ENCODE data around the gene ADAM12.

The ADAM12 gene

DNA sequence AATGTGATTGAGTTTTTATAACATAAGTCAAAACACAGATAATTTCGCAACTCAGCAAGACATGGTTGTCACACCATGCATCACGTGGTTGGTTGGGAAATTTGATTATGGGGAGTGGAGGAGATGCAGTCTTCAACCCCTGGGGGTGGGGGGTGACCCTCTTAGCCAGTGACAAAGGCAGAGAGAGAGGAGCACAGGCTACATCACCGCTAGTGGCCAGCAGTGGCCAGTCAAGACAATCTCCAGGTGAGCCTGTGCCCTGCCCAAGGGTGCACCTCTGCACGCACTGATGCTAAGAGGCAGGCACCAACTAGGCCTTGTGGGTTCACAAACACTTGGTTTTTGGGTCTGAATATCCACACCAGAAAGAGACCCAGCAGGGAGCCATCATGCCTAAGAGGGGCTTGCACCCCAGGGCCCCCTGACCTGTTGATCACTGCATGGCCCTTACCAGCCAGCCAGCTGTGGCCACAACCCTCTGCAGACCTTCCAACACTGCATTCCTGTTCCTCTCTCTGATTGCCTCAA is 247.5 kb downstream of the ADAM12 start:
- DNase-seq (ENCODE audit: low spot score): no peak

DNA sequence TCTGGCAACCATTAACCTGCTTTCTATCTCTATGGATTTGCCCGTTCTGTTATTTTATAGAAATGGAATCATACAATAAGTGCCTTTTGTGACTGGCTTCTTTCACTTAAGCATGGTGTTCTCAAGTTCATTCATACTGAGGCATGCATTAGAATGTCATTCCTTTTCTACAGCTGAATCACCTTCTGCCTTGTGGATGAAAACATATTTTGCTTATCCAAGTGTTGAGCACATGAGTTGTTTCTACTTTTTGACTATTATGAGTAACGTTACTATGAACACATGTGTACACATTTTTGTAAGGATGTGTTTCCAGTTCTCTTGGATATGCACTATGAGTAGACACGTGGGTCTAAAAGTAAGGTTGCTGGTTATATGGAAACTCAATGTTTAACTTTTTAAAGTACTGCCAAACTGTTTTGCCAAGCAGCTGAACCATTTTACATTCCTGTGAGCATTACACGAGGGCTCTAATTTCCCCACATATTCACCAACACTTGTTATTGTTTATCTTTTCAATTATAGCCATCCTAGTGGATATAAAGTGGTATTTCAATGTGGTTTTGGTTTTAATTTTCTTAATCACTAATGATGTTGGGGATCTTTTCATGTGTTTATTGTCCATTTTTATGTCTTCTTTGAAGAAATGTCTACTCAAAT is 250.6 kb downstream of the ADAM12 start:
- DNase-seq (ENCODE audit: low spot score): no peak

DNA sequence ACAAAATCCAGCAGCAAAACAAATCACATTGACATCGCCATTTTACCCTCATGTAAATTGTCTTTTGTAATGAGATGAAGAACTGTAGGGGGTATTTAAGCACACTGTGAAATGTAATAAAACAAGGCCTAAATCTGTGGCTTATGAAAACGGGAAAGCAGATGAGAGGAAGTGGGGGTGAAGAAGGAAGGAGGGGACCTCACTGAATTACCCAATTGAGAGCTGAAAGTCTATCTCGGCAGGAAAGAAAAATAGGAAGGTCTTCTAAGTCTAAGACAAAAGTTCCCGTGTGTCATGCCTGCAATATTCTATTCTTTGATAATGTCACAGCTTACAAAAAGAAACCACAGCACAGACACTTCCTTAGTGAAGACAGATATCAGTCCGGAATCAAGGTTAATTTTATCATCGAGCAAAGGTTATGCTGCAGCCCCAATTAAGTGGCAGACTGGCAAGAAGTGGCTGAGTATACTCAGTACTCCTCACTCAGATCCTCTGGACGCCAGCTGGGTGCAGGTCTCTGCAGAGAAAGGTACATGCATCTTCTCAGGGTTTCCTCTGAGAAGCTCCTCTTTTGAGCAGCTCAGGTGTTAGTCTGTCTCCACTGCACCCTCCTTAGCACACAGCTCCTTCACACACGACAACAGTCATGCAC is 252.2 kb downstream of the ADAM12 start:
- DNase-seq (ENCODE audit: low spot score): no peak

DNA sequence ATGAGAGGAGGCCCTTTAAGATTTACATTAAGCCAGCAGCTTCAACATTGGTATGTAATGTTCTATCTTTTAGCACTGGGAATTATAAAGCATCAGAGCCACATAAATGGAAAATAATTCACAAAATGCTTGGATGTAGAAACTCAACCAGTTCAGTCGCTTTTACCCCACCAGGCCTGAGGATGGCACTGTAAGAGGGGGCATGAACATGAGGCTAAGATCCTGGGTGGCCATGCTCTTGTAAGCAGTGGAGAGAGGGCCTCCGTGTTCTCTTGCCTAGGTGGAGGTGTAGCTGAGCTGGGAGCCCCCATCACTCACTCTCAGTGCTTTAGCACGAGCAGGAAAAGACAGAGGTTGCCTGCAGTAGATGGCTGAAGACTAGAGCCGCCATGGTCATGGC is 253.1 kb downstream of the ADAM12 start:
- no peak for DNase-seq (ENCODE audit: low spot score)

DNA sequence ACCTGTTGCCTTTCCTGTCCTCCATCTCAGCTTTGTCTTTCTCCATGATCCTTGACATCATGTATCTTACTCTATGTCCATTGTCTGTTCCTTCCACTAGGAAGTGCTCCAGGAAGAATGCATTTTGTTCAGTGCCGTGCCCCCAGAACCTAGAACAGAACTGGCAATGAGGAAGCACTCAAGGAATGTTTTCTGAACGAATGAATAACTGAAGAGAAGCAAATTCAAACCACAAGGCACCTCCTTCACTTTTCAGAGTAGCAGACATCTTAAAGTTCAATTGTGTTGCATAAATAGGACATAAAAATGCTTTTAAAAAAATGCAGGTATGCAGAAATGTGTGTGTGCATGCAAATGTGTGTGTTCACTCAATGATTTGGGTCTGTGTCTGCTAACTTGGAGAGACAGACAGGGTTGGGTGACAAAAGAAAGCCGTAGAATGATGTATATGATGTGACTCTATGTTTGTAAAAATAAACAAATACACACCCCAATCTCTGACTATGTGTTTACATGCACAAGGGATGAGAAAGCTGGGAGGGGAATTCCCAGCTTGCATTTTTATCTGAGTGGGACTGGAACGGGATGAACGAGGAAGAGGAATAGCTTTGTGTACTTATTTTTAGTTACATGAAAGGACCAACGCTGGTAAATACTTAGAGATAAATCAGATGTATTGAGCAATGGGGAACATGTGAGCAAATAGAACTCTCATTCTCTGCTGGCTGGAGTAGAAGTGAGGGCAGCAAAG is 254.2 kb downstream of the ADAM12 start:
- no peak for DNase-seq (ENCODE audit: low spot score)

DNA sequence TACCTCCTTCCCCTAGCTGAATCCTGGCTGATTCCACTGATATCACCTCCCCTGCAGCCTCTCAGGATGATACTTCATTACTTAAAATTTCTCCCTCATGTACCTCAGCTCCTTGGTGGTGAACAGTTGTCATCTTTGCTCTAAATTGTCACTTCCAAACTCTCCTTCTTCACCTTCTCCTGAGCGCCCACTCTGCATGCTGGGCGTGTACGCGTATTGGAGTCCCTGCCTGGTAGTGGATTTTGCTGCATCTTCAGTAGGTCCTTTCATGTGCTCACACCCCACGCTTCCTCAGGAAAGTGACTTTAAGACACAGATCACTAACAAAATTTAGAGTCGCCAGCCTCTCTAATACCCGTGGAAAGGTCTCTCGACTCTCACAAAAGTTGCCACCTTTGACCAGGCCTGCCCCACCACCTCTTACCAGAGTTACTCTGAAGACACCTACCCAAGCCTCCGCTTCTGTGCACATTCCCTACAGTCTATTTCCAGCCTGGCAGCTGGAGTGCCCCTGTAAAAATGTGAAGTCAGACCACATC is 255.1 kb downstream of the ADAM12 start:
- no peak for DNase-seq (ENCODE audit: low spot score)

DNA sequence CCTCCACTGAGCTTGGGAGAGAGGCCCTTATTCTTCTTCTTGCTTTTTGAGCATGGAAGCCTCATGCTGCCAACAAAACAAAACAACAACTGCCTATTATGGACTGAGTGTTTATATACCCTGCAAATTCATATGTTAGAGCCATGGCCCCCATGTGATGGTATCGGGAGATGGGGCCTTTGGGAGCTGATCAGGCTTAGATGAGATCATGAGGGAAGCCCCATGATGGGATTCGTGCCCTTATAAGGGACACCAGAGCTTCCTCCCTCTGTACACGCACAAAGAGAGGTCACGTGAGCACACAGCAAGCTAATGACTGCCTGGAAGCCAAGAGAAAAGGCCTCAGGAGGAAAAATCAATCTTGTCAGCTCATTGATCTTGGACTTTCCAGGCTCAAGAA is 256.9 kb downstream of the ADAM12 start:
- DNase-seq (ENCODE audit: low spot score): no peak

DNA sequence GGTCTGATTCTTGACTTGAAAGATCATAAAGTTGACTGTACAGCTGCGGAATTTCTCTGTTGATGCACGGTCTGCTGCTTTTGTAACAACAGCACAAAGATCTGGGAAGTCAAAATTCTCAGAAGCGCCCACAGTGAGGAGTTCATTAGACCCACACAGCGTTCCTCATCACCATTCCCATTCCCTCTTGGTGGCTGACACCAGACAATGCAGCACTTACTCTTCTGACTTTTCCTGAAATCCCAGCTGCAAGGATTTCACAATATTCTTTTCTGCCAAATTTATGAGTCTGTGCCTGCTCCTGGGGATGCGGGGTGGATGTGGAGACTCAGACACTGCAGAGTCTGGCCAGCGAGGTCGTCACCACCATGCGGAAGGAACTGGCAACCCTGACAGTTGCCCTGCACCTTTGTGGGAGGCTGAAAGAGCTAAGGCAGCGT is 258.0 kb downstream of the ADAM12 start:
- DNase-seq (ENCODE audit: low spot score): no peak

DNA sequence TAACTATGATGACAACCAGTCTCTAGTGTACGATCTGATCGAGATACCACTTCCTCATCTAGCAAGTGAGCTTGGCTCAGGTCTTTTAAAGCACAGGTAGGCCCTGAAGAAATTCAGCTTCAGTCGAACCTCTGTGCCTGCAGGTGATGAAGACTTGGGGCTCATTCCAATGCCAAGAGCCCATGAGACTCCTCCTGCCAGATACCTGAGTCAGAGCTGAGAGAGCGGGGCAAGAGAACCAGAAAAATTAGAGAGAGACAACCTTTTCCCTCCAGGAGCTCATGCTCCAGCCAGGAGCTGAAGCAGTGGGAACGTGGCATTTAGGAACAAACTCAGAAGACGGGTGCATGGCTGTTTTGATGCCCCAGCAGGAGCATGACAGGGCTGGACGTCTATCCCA is 259.3 kb downstream of the ADAM12 start:
- no peak for DNase-seq (ENCODE audit: low spot score)

DNA sequence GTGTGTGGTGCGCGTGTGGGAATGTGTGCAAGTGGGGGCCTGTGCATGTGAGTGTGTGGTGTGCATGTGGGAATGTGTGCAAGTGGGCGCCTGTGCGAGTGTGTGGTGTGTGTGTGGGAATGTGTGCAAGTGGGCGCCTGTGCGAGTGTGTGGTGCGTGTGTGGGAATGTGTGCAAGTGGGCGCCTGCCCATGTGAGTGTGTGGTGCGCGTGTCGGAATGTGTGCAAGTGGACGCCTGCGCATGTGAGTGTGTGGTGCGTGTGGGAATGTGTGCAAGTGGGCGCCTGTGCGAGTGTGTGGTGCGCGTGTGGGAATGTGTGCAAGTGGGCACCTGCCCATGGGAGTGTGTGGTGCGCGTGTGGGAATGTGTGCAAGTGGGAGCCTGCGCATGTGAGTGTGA is 259.7 kb downstream of the ADAM12 start:
- no peak for DNase-seq (ENCODE audit: low spot score)

DNA sequence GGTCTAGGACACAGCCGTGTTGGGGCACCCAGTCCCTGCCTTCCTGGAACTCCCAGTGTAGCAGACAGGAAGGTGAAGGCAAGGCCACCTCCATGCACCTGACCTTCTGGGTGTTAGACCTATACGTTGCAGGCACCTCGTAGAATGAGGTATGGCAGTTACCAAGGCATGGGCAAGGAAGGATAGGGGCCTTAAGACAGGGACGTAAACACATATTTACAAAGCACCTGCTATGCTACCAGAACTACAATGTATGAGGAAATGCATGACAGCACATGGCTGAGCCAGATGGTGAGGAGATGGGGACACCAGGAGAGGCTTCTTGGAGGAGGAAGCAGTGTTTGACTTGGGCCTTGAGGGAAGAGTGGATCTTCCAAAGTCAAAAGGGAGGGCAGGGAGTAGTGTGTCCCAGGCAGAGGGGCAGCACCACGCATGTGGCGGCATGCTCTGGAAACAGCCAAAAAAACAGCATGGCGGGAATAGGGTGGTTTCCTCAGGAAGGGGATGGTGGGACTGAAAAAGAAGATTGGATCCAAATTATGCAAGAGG is 260.7 kb downstream of the ADAM12 start:
- DNase-seq (ENCODE audit: low spot score): no peak

DNA sequence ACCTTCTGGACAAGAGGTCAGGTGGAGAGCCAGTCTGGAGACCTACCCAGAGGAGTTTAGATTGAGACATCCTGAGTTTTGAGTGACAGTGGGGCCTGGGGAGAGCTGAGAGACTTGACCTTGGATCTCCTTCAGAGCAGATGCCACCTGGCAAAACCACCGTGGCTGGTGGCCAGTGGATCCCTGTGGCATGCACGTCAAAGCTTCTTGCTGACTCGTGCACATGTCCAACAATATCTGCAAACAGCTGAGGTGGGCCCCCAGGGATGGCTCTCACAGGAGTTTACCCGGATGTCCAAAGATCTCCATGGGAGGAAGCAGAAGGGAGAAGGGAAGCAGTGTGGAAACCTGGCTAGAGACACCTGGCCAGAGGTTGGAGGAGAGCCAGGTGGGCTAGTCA is 261.4 kb downstream of the ADAM12 start:
- DNase-seq (ENCODE audit: low spot score): no peak

DNA sequence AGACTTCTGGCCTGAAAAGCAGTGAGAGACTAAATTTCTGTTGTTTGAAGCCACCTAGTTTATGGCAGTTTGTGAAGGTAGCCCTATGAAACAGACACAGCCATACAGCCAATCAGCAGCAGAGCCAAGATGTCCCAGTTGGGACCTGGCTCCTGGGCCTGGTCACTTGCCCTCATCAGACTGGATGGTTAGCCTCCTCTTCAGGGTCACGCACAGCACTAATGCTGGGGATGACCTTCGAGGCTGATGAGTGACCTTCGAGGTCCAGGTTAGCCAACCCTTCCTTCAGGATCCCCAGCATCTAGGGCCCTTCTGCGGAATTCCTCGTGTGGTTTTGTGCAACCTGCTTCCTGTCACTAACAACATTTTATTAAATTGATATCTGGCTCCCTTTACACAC is 262.3 kb downstream of the ADAM12 start:
- no peak for DNase-seq (ENCODE audit: low spot score)

DNA sequence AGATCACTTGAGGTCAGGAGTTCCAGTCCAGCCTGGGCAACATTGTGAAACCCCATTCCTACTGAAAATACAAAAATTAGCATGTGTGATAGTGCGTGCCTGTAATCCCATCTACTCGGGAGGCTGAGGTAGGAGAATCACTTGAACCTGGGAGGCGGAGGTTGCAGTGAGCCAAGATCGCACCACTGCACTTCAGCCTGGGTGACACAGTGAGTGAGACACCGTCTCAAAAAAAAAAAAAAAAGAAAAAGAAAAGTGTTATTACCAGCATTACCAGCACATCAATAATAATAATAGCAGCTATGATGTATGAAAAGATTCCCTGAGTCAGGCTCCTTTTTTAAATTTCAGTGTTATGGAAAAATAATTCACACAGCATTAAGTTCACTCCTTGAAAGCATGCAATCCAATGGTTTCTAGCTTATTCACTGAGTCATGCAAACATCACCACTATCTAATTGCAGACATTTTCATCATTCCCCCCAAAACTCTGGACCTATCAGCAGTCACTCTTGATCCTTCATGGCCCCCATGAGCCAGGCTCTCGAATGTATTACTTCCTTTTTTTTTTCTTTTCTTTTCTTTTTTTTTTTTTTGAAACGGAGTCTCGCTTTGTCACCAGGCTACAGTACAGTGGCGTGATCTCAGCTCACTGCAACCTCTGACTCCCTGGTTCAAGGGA is 263.5 kb downstream of the ADAM12 start:
- DNase-seq (ENCODE audit: low spot score): no peak

DNA sequence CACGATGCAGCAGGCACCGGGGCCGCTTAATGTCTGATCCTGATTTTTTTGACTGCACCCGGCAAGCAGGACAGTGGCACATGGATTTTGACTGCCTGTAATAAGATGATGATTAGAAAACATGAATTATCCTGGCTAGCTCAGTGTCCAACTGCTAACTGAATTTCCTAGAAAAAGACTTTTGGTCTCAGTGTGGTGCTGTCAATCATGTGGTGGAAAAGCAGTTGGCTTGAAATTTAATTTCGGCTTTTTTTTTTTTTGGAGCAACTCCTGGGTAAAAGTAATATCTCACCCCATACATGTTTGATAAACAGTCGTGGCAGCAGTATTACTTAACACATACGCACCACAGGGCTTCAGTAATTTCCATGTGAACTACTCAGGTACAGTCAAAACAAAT is 264.2 kb downstream of the ADAM12 start:
- DNase-seq (ENCODE audit: low spot score): no peak

DNA sequence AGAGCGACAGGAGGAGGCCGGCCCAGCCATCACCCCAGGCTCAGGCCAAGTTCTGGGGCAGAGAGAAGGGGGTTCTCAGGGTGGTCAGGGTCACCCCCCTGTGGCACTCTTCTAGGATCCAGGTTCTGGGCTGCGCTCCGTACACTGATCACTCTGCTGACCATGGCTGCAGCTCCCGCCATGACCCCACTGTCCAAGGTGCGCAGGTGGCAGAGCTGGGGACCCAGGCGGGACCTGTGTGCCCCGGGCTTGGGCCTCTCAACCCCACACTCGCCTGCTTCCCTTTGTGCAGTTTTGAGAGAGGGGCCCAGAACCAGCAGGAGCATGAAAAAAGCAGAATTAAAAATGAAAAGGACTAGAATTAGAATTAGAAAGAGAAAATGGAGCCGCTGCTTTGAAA is 264.8 kb downstream of the ADAM12 start:
- no peak for DNase-seq (ENCODE audit: low spot score)

DNA sequence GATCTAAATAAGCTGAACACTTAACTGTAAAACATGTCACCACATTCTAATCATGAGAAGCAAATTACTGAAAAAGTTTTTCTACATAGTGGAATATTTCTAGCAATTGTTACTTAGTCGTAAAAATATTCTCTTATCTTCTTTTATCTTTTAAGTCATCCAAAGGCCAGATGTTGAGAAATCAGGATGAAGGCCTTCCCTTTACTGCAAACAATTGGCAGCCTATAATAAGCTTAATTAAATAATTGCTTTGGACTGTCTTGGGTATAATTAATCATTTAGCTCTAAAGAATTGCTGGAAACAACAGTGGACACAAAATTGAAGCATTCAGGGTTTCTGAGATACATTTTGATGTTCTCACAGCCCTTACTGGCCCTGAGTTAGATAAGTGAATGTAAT is 265.4 kb downstream of the ADAM12 start:
- DNase-seq (ENCODE audit: low spot score): no peak

DNA sequence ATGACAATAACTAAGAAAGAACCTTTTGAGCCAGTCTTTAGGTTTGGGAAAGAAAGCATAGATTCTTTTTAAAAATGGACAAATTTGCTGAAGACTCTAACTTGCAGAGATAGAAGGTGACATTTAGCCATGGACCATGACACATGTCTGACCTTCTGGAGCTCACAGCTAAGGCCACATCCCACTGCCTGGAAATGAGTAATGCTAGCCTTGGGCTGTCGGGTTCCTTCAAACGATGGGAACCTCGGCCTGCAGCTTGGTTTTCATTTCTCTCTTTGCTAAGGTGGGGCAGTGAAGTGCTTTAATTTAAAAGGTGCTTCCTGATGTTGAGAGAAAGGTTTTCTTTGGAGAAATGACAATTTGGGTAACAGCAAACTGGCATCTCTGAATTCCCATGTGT is 268.7 kb downstream of the ADAM12 start:
- DNase-seq (ENCODE audit: low spot score): no peak

DNA sequence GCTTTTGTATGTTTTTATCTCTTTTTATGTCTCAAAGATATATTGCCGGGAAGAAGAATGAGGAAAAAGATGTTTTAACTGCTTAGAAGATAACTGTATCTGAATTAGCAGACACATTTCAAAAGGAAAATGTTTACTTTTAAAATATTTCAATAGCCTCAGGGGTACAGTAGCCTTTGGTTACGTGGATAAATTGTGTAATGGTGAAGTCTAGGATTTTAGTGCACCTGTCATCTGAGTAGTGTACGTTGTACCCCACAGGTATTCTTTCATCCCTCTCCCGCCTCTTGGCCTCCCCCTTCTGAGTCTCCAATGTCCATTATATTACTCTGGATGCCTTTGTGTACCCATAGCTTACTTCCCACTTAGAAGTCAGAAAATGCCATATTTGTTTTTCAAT is 269.8 kb downstream of the ADAM12 start:
- no peak for DNase-seq (ENCODE audit: low spot score)

DNA sequence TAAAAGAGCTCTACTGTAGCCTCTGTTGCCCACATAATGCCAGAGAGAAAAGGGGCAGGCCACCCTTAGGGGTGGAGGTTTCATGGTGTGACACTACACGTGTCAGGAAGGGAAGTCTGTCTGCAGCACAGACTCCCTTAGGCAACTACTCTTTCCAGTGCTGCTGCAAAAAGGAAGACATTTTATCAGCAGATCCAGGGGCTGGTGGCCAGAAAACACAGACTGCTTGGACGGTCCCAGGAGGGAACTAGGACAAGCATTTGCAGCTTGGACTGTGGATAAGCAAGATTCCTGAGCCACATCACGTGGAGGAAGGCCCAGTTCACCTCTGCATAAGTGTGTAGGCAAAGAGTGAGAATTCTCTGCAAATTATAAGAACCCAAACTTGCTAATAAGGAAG is 271.1 kb downstream of the ADAM12 start:
- no peak for DNase-seq (ENCODE audit: low spot score)

DNA sequence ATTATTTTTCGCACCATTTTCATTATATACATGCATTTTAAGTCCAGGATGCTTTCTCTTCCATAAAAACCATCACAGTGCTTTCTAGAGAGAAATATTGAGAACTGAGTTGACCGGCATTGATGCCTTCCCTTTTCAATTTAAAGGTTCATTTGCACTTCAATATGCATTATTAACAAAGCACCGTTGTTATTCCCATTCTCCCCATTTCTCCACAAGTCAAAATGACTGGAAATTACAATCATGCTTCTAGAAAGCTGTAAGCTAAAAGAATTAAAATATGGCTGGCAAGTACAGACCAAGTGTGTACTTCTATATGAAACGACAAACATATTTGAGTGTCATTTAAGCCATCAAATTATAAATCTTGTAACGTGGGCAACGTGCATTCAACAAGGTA is 272.4 kb downstream of the ADAM12 start:
- no peak for DNase-seq (ENCODE audit: low spot score)

Data from LoVo (cell line).